GM21515 (cell line): Measurements from ENCODE around the gene ARNT2.

Source experiments
- ATAC-seq: cut with Tn5 transposase; IDR thresholded peaks from one replicate; pipeline ENCODE4 v1.9.1; 2021; ENCODE audit not compliant: unreplicated experiment

The ARNT2 gene

GRCh38 chr15:80405970-80406369, 1.8 kb downstream of the ARNT2 start:
- ATAC-seq: no peak

- ATAC-seq: no peak
Observed at GRCh38 chr15:80411788-80412288, 7.7 kb downstream of the ARNT2 start.

GRCh38 chr15:80414546-80415357, 10.6 kb downstream of the ARNT2 start:
- ATAC-seq: no peak

GRCh38 chr15:80415358-80415670, 11.1 kb downstream of the ARNT2 start:
- no peak for ATAC-seq

GRCh38 chr15:80416702-80417101, 12.5 kb downstream of the ARNT2 start:
- ATAC-seq: no peak

GRCh38 chr15:80418892-80419537, 14.8 kb downstream of the ARNT2 start:
- no peak for ATAC-seq

GRCh38 chr15:80419546-80419945, 15.4 kb downstream of the ARNT2 start:
- no peak for ATAC-seq

- ATAC-seq: no peak
Observed at GRCh38 chr15:80420658-80421057, 16.5 kb downstream of the ARNT2 start.

- ATAC-seq: no peak
Observed at GRCh38 chr15:80423215-80423614, 19.0 kb downstream of the ARNT2 start.

- no peak for ATAC-seq
Observed at GRCh38 chr15:80424381-80424780, 20.2 kb downstream of the ARNT2 start.

- no peak for ATAC-seq
Observed at GRCh38 chr15:80426316-80426715, 22.1 kb downstream of the ARNT2 start.

- no peak for ATAC-seq
Observed at GRCh38 chr15:80429964-80430363, 25.8 kb downstream of the ARNT2 start.

- no peak for ATAC-seq
Observed at GRCh38 chr15:80431635-80432344, 27.6 kb downstream of the ARNT2 start.

GRCh38 chr15:80432345-80432702, 28.1 kb downstream of the ARNT2 start:
- ATAC-seq: no peak

- ATAC-seq: no peak
Observed at GRCh38 chr15:80433836-80434235, 29.7 kb downstream of the ARNT2 start.

- ATAC-seq: no peak
Observed at GRCh38 chr15:80434926-80435720, 30.9 kb downstream of the ARNT2 start.

GRCh38 chr15:80436511-80437307, 32.5 kb downstream of the ARNT2 start:
- no peak for ATAC-seq

- ATAC-seq: no peak
Observed at GRCh38 chr15:80437334-80437891, 33.2 kb downstream of the ARNT2 start.

- no peak for ATAC-seq
Observed at GRCh38 chr15:80439140-80439539, 35.0 kb downstream of the ARNT2 start.

- no peak for ATAC-seq
Observed at GRCh38 chr15:80440024-80440423, 35.8 kb downstream of the ARNT2 start.
